PC-9 (cell line): ENCODE results near the gene USP11.

Experiments used
- CTCF ChIP-seq: fragments of 200-600 bp; sonication (generic); conservative IDR thresholded peaks from 2 replicates; pipeline ENCODE4 v1.6.1; 2017; ENCODE audit warnings: mixed run types, antibody characterized with exemption, mild to moderate bottlenecking, moderate library complexity
- EZH2 ChIP-seq: fragments of 200-600 bp; sonication (generic); IDR thresholded peaks from 2 replicates; pipeline ENCODE4 v1.8.0; 2017; ENCODE audit warnings: antibody characterized with exemption, low read depth

- TF ChIP-seq CTCF = no peak
- TF ChIP-seq EZH2 = no peak
Observed at GRCh38 chrX:47194194-47194787, 38.5 kb upstream of the USP11 start.
